ENCODE measurements around the gene CDYL2.

GRCh38 chr16:80844395-80844794, 40.0 kb upstream of the CDYL2 start:
- TF ChIP-seq, protein P1, sequence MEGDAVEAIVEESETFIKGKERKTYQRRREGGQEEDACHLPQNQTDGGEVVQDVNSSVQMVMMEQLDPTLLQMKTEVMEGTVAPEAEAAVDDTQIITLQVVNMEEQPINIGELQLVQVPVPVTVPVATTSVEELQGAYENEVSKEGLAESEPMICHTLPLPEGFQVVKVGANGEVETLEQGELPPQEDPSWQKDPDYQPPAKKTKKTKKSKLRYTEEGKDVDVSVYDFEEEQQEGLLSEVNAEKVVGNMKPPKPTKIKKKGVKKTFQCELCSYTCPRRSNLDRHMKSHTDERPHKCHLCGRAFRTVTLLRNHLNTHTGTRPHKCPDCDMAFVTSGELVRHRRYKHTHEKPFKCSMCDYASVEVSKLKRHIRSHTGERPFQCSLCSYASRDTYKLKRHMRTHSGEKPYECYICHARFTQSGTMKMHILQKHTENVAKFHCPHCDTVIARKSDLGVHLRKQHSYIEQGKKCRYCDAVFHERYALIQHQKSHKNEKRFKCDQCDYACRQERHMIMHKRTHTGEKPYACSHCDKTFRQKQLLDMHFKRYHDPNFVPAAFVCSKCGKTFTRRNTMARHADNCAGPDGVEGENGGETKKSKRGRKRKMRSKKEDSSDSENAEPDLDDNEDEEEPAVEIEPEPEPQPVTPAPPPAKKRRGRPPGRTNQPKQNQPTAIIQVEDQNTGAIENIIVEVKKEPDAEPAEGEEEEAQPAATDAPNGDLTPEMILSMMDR (IDR thresholded peaks at IDR 0.05): no peak
- no peak for TF ChIP-seq POLR2A (IDR thresholded peaks at IDR 0.05)

All from body of pancreas (tissue), 4 donors.